ENCODE measurements around the gene MYO1D.

The MYO1D gene

GRCh38 chr17:32503251-32504165 lies 373.4 kb downstream of the MYO1D start:
- Mint-ChIP-seq H3K27me3 (no peaks in the 10 kb centered on the region), H3K9me3 (no peaks in the 10 kb centered on the region), H3K36me3 (no peaks in the 10 kb centered on the region), H3K4me3 (peak overlapping the region; percentile 67), H3K27ac (peak overlapping the region; percentile 63), H3K4me1 (peaks cover 79% of the 10 kb centered on the region)

GRCh38 chr17:32502710-32503109 lies 374.2 kb downstream of the MYO1D start:
- peak overlapping the region; percentile 32 for H3K4me3 Mint-ChIP-seq
- H3K9me3 Mint-ChIP-seq: no peaks in the 10 kb centered on the region
- H3K27ac Mint-ChIP-seq: peak overlapping the region; percentile 63
- peaks cover 79% of the 10 kb centered on the region for H3K4me1 Mint-ChIP-seq
- H3K36me3 Mint-ChIP-seq: no peaks in the 10 kb centered on the region
- H3K27me3 Mint-ChIP-seq: no peaks in the 10 kb centered on the region

GRCh38 chr17:32502013-32502412 lies 374.9 kb downstream of the MYO1D start:
- peak overlapping the region; percentile 15 for H3K4me3 Mint-ChIP-seq
- H3K27me3 Mint-ChIP-seq: no peaks in the 10 kb centered on the region

GRCh38 chr17:32498391-32498790 lies 378.5 kb downstream of the MYO1D start:
- H3K27me3 Mint-ChIP-seq: no peaks in the 10 kb centered on the region
- H3K4me3 Mint-ChIP-seq: no peak overlapping the region
- H3K36me3 Mint-ChIP-seq: no peaks in the 10 kb centered on the region
- no peaks in the 10 kb centered on the region for H3K9me3 Mint-ChIP-seq
- H3K4me1 Mint-ChIP-seq: peaks cover 47% of the 10 kb centered on the region
- no peak overlapping the region for H3K27ac Mint-ChIP-seq

More at GRCh38 chr17:32502013-32502412, 374.9 kb downstream of the MYO1D start:
- Mint-ChIP-seq H3K9me3 (no peaks in the 10 kb centered on the region), H3K36me3 (no peaks in the 10 kb centered on the region), H3K27ac (peak overlapping the region; percentile 63), H3K4me1 (peaks cover 74% of the 10 kb centered on the region)

- Mint-ChIP-seq H3K27ac (no peak overlapping the region), H3K9me3 (no peaks in the 10 kb centered on the region), H3K4me3 (no peak overlapping the region), H3K27me3 (no peaks in the 10 kb centered on the region), H3K4me1 (peaks cover 47% of the 10 kb centered on the region), H3K36me3 (no peaks in the 10 kb centered on the region)
Measured at GRCh38 chr17:32497431-32498205, 379.3 kb downstream of the MYO1D start.

GRCh38 chr17:32496395-32497073 lies 380.4 kb downstream of the MYO1D start:
- Mint-ChIP-seq H3K9me3 (no peaks in the 10 kb centered on the region), H3K27me3 (no peaks in the 10 kb centered on the region), H3K4me3 (no peak overlapping the region), H3K36me3 (peaks cover 3% of the 10 kb centered on the region), H3K4me1 (peaks cover 47% of the 10 kb centered on the region), H3K27ac (no peak overlapping the region)

- no peak overlapping the region for H3K4me3 Mint-ChIP-seq
- no peak overlapping the region for H3K27ac Mint-ChIP-seq
- peaks cover 3% of the 10 kb centered on the region for H3K36me3 Mint-ChIP-seq
- H3K4me1 Mint-ChIP-seq: peaks cover 49% of the 10 kb centered on the region
- no peaks in the 10 kb centered on the region for H3K9me3 Mint-ChIP-seq
- no peaks in the 10 kb centered on the region for H3K27me3 Mint-ChIP-seq
Measured at GRCh38 chr17:32495359-32496231, 381.3 kb downstream of the MYO1D start.

- no peaks in the 10 kb centered on the region for H3K27me3 Mint-ChIP-seq
- no peak overlapping the region for H3K4me3 Mint-ChIP-seq
- peaks cover 51% of the 10 kb centered on the region for H3K4me1 Mint-ChIP-seq
- H3K36me3 Mint-ChIP-seq: peaks cover 6% of the 10 kb centered on the region
- no peaks in the 10 kb centered on the region for H3K9me3 Mint-ChIP-seq
- no peak overlapping the region for H3K27ac Mint-ChIP-seq
Measured at GRCh38 chr17:32494621-32495358, 382.1 kb downstream of the MYO1D start.

GRCh38 chr17:32493976-32494513 lies 382.9 kb downstream of the MYO1D start:
- Mint-ChIP-seq H3K9me3 (no peaks in the 10 kb centered on the region), H3K27me3 (no peaks in the 10 kb centered on the region), H3K27ac (peak overlapping the region; percentile 46), H3K4me3 (no peak overlapping the region), H3K36me3 (peaks cover 10% of the 10 kb centered on the region), H3K4me1 (peaks cover 58% of the 10 kb centered on the region)

GRCh38 chr17:32493571-32493970 lies 383.4 kb downstream of the MYO1D start:
- H3K27ac Mint-ChIP-seq: peak overlapping the region; percentile 41
- H3K27me3 Mint-ChIP-seq: no peaks in the 10 kb centered on the region
- no peak overlapping the region for H3K4me3 Mint-ChIP-seq
- H3K4me1 Mint-ChIP-seq: peaks cover 63% of the 10 kb centered on the region
- H3K36me3 Mint-ChIP-seq: peaks cover 12% of the 10 kb centered on the region
- H3K9me3 Mint-ChIP-seq: no peaks in the 10 kb centered on the region

- Mint-ChIP-seq H3K4me3 (peak overlapping the region; percentile 77), H3K36me3 (peaks cover 16% of the 10 kb centered on the region), H3K27ac (peak overlapping the region; percentile 68), H3K27me3 (no peaks in the 10 kb centered on the region), H3K4me1 (peaks cover 68% of the 10 kb centered on the region), H3K9me3 (no peaks in the 10 kb centered on the region)
Measured at GRCh38 chr17:32492648-32493289, 384.2 kb downstream of the MYO1D start.

GRCh38 chr17:32492264-32492589 lies 384.7 kb downstream of the MYO1D start:
- peaks cover 18% of the 10 kb centered on the region for H3K36me3 Mint-ChIP-seq
- peak overlapping the region; percentile 77 for H3K4me3 Mint-ChIP-seq
- no peaks in the 10 kb centered on the region for H3K27me3 Mint-ChIP-seq
- peak overlapping the region; percentile 75 for H3K27ac Mint-ChIP-seq
- peaks cover 70% of the 10 kb centered on the region for H3K4me1 Mint-ChIP-seq
- H3K9me3 Mint-ChIP-seq: no peaks in the 10 kb centered on the region

- peak overlapping the region; percentile 90 for H3K4me3 Mint-ChIP-seq
- peaks cover 70% of the 10 kb centered on the region for H3K4me1 Mint-ChIP-seq
- H3K36me3 Mint-ChIP-seq: peaks cover 18% of the 10 kb centered on the region
- H3K27ac Mint-ChIP-seq: peak overlapping the region; percentile 75
- no peaks in the 10 kb centered on the region for H3K27me3 Mint-ChIP-seq
- H3K9me3 Mint-ChIP-seq: no peaks in the 10 kb centered on the region
Measured at GRCh38 chr17:32491371-32492263, 385.3 kb downstream of the MYO1D start.

Data from activated naive CD4-positive, alpha-beta T cell treated with anti-CD3 and anti-CD28 coated beads, Interleukin-2, amount 50 U/mL, for 24 hours (primary cell).